Esophagus muscularis mucosa (tissue), 4 donors: ENCODE results near the gene BLNK.

Source experiments
- CTCF ChIP-seq, 3 experiments: fragments of 200-600 bp in 2 of 3; fragments of 450-650 bp in 1 of 3; sonication (generic) in 2 of 3; IDR thresholded peaks; one replicate each; pipeline ENCODE4 v1.5.1; 2017 to 2019; ENCODE audit warnings: antibody characterized with exemption in 3 of 3, mild to moderate bottlenecking in 2 of 3, moderate library complexity in 1 of 3
- EP300 ChIP-seq: sonication (generic); formaldehyde crosslinking; IDR thresholded peaks from one replicate; pipeline ENCODE4 v1.6.1; 2017; ENCODE audit warnings: antibody characterized with exemption
- POLR2A ChIP-seq: fragments of 450-650 bp; IDR thresholded peaks from one replicate; pipeline ENCODE4 v1.6.1; 2017; ENCODE audit warnings: antibody characterized with exemption, moderate library complexity, mild to moderate bottlenecking, low read depth

- TF ChIP-seq CTCF (IDR thresholded peaks at IDR 0.05) (peak; percentile 66 to 84 (median 77)), EP300 (no peak), POLR2A (no peak)
Observed at GRCh38 chr10:96229568-96230030, 41.8 kb downstream of the BLNK start.
